ENCODE data around the gene ITGB6. TPM values are rescaled to one million over a fixed set of nuclear protein-coding genes. Genes with fewer than 3 reads are reported as not detected.

ITGB6 gene
- total RNA-seq, 1 donor from 2014 or later, result 0.18 TPM

DNA sequence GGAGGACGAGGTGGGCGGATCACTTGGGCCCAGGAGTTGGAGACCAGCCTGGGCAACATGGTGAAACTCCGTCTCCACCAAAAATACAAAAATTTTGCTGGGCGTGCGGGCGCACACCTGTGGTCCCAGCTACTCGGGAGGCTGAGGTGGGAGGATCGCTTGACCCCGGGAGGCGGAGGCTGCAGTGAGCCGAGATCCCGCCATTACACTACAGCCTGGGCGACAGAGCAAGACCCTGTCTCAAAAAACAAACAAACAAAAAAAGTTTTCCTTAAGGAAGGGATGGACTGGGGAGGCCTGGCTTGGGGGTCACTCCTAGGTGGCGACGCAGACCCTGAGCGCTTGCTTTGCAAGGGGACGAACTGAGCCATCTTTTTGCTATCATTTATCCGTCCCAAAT, 138.5 kb downstream of the ITGB6 start:
- DNase-seq (ENCODE audit: low spot score) (no peak), ATAC-seq (no peak)

- ATAC-seq (no peak), DNase-seq (ENCODE audit: low spot score) (no peak)
Measured at GRCh38 chr2:160060297-160060696, 139.8 kb downstream of the ITGB6 start.

- ATAC-seq (peak; percentile 11), DNase-seq (ENCODE audit: low spot score) (no peak)
Measured at GRCh38 chr2:160057356-160057755, 142.7 kb downstream of the ITGB6 start.

DNA sequence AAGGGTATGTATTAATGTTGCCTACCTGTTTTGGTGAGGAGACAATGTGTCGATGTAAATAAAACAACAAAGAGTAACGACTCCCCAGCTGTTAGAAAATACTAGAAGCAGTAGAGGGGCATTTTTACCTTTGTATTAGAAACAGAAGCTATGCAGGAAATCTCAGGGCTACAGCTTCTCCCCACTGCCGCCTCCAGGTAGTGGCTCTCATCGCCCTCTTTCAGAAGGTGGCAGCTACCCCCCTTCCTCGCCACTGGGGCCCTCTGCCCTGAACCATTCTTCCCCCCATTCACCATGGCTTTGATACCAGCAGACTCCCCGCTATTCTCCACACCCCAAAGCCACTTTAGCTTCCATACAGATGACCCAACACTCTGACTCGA, 144.4 kb downstream of the ITGB6 start:
- ATAC-seq, result no peak

DNA sequence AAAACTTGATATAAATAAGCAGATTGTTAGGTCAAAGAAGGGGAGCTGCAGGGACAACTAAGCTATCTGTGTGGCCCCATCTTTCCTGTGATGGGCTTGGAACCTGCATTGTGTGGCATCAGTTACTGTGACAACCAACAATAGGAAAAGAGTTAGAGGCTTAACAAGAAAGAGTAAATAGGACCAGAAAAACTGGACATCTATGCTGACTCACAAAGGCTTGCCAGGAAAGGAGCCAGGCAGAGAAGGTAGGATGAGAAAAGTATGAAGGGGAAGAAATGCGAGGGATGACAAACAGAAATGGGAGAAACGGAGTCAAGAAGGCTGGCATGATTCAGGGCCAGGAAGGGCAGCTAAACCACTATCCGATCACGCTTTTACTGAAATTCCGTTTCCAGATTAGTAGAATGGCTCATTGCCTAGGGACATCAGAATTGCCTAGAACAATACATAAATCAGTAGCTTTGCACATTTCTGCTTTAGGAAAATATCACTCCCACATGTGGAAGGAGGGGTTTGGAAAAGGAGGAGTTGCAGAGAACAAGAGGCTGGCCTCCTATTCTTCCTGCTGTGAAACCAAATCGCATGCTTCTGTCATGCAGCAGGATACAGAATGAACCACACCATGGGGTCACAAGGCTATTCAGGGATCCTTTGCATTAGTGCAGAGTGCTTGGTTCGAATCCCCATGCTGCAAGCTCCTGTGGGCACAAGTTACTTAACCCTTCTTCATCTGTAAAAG, 144.9 kb downstream of the ITGB6 start:
- ATAC-seq (no peak), DNase-seq (ENCODE audit: low spot score) (no peak)

More for the DNA sequence above, 144.4 kb downstream of the ITGB6 start:
- no peak for DNase-seq (ENCODE audit: low spot score)

- ATAC-seq (no peak), DNase-seq (ENCODE audit: low spot score) (no peak)
Measured at GRCh38 chr2:160053946-160054345, 146.1 kb downstream of the ITGB6 start.

GRCh38 chr2:160052531-160052930, 147.5 kb downstream of the ITGB6 start:
- ATAC-seq, result no peak
- DNase-seq (ENCODE audit: low spot score), result no peak

- no peak for DNase-seq (ENCODE audit: low spot score)
- ATAC-seq, result no peak
Measured at GRCh38 chr2:160051371-160051800, 148.7 kb downstream of the ITGB6 start.

DNA sequence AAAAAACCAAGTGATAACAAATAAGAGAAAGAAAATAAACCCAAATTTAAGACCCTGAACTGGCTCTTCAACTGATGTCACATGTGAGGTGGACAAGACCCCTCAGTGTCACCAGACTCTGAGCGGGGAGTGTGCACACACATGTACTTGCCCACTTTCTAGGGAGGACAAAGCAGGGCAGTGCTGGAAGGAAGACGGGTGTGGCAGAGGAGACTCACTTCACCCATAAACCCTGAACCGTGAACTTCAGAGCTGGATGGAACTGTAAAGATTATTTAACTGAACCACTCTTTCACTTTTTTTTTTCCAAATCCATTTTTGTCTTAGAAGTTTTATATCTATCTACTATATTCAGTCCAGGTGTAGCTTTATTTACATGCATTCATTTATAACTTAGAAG, 149.9 kb downstream of the ITGB6 start:
- DNase-seq (ENCODE audit: low spot score) (no peak), ATAC-seq (no peak)

Other genes with a start within 250 kb of the ITGB6 start
- 1.3 TPM for gene PLA2R1, start 137.7 kb downstream of the ITGB6 start, total RNA-seq

All from left lobe of liver (tissue), 2 donors.